Measurements from ENCODE around the gene TRIM24. TPM values are rescaled to one million over a fixed set of nuclear protein-coding genes. Genes with fewer than 3 reads are reported as not detected.

TRIM24 gene
- total and polyA plus RNA-seq, 9 donors, result 17.0 to 55.6 (median 32.7) TPM

- no peaks in the 10 kb centered on the region for H3K9me3 ChIP-seq
- H3K4me3 ChIP-seq, result no peak overlapping the region
- 85 to 96% (median 94%) methylated on average over 3 of the region's 3 CpGs for WGBS, 3 donors
- no peaks in the 10 kb centered on the region for H3K4me1 ChIP-seq (ENCODE audit: insufficient read depth)
- no peak for TF ChIP-seq POLR2A (IDR thresholded peaks at IDR 0.05)
- TF ChIP-seq EP300 (IDR thresholded peaks at IDR 0.05), result no peak
- TF ChIP-seq CTCF (IDR thresholded peaks at IDR 0.05), result no peak
- intact Hi-C loops (cut with DNase I), result no loop called here
- DNase-seq, result no peak
- H3K27ac ChIP-seq, result no peak overlapping the region
- no peaks in the 10 kb centered on the region for H3K27me3 ChIP-seq
- H3K36me3 ChIP-seq, result no peaks in the 10 kb centered on the region
These were observed 17.2 kb upstream of the TRIM24 start for GRCh38 chr7:138442822-138443221.

DNA sequence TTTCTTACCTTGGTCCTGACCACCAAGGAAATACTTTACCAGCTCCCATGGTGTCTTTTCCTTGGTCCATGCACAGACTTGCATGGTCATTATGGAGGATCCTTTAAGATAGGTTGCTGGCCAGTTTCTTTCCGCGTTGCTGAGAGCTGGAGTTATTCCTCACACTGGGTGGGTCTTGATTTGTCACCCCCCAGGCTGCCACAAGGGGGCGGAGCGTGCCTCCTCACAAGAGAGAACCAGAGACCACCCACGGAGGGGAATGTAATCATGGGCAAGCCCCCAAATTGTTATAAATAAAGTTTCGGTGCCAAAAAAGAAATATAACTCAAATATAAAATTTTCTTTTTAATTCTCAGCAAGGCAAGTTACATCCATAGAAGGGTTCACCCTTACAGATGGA lies 10.5 kb upstream of the TRIM24 start:
- Histone ChIP-seq H3K4me1 (ENCODE audit: insufficient read depth) (no peaks in the 10 kb centered on the region), H3K36me3 (no peaks in the 10 kb centered on the region), H3K27me3 (no peaks in the 10 kb centered on the region), H3K4me3 (no peak overlapping the region), H3K9me3 (no peaks in the 10 kb centered on the region), H3K27ac (no peak overlapping the region)
- DNase-seq, result no peak
- 83 to 89% (median 87%) methylated on average over 6 of the region's 6 CpGs for WGBS, 3 donors
- TF ChIP-seq CTCF (IDR thresholded peaks at IDR 0.05), result no peak
- no peak for TF ChIP-seq EP300 (IDR thresholded peaks at IDR 0.05)
- TF ChIP-seq POLR2A (IDR thresholded peaks at IDR 0.05), result no peak
- intact Hi-C loops (cut with DNase I), result no loop called here

GRCh38 chr7:138455609-138456008 lies 4.5 kb upstream of the TRIM24 start:
- DNase-seq, result no peak
- no peaks in the 10 kb centered on the region for H3K4me1 ChIP-seq (ENCODE audit: insufficient read depth)
- no peak overlapping the region for H3K27ac ChIP-seq
- WGBS, 3 donors, result 75 to 87% (median 81%) methylated on average over 3 of the region's 3 CpGs
- no peaks in the 10 kb centered on the region for H3K36me3 ChIP-seq
- H3K9me3 ChIP-seq, result no peaks in the 10 kb centered on the region
- H3K4me3 ChIP-seq, result no peak overlapping the region
- TF ChIP-seq POLR2A (IDR thresholded peaks at IDR 0.05) (no peak), EP300 (IDR thresholded peaks at IDR 0.05) (no peak)
- intact Hi-C loops (cut with DNase I), result no loop called here
- H3K27me3 ChIP-seq, result no peaks in the 10 kb centered on the region

GRCh38 chr7:138456220-138456619 lies 3.8 kb upstream of the TRIM24 start:
- DNase-seq, result no peak
- Histone ChIP-seq H3K36me3 (no peaks in the 10 kb centered on the region), H3K27ac (no peak overlapping the region), H3K9me3 (no peaks in the 10 kb centered on the region), H3K27me3 (no peaks in the 10 kb centered on the region), H3K4me3 (no peak overlapping the region), H3K4me1 (ENCODE audit: insufficient read depth) (no peaks in the 10 kb centered on the region)
- intact Hi-C loops (cut with DNase I), result no loop called here
- 87 to 88% (median 87%) methylated on average over 4 of the region's 4 CpGs for WGBS, 3 donors
- no peak for TF ChIP-seq CTCF (IDR thresholded peaks at IDR 0.05)
- no peak for TF ChIP-seq POLR2A (IDR thresholded peaks at IDR 0.05)
- TF ChIP-seq EP300 (IDR thresholded peaks at IDR 0.05), result no peak

- intact Hi-C loops (cut with DNase I), result no loop called here
- H3K4me3 ChIP-seq, result no peak overlapping the region
- H3K27ac ChIP-seq, result no peak overlapping the region
- DNase-seq, result no peak
- H3K9me3 ChIP-seq, result no peaks in the 10 kb centered on the region
- H3K36me3 ChIP-seq, result no peaks in the 10 kb centered on the region
- no peaks in the 10 kb centered on the region for H3K27me3 ChIP-seq
- 70 to 76% (median 71%) methylated on average over 18 of the region's 18 CpGs for WGBS, 3 donors
- peaks cover 4% of the 10 kb centered on the region for H3K4me1 ChIP-seq (ENCODE audit: insufficient read depth)
- no peak for TF ChIP-seq EP300 (IDR thresholded peaks at IDR 0.05)
- TF ChIP-seq CTCF (IDR thresholded peaks at IDR 0.05), result no peak
- TF ChIP-seq POLR2A (IDR thresholded peaks at IDR 0.05), result no peak
These were observed 1.3 kb upstream of the TRIM24 start for GRCh38 chr7:138458576-138459412.

Data from ovary (tissue), 9 donors.